K562 (cell line): ENCODE results near the gene MADD.

Source experiments
- HMG20B ChIP-seq: fragments of 250-450 bp; sonication (Bioruptor Pico); IDR thresholded peaks from 2 replicates; pipeline ENCODE4 v1.5.0; 2021; ENCODE audit warnings: mild to moderate bottlenecking
- MTA2 ChIP-seq: fragments of 450-650 bp; IDR thresholded peaks from 2 replicates; pipeline ENCODE4 v1.6.1; 2016; ENCODE audit warnings: low read depth
- SRSF7 ChIP-seq: fragments of 200-400 bp; formaldehyde crosslinking; optimal IDR thresholded peaks from 2 replicates; pipeline ENCODE3; 2017; ENCODE audit warnings: mild to moderate bottlenecking, low read depth, low read length
- TCF7 ChIP-seq: sonication (generic); IDR thresholded peaks from 2 replicates; pipeline ENCODE4 v1.6.1; 2016; ENCODE audit warnings: antibody characterized with exemption, borderline replicate concordance

GRCh38 chr11:47302853-47303252, 32.9 kb downstream of the MADD start:
- TF ChIP-seq HMG20B (CRISPR knock-in tag), result no peak
- no peak for TF ChIP-seq SRSF7
- TF ChIP-seq TCF7, result no peak
- no peak for TF ChIP-seq MTA2
